Aorta (tissue), 5 donors: ENCODE measurements around the gene NHSL2. TPM values are rescaled to one million over a fixed set of nuclear protein-coding genes. Genes with fewer than 3 reads are reported as not detected.

Experiments used
- ATAC-seq: fragments of 200-7000 bp; cut with Tn5 transposase; one replicate; pipeline ENCODE4 v1.9.1; 2022; ENCODE audit warnings: moderate library complexity; ENCODE audit not compliant: low FRiP score
- DNase-seq, 2 donors: peaks; one replicate each; pipeline ENCODE4 v3.0.0-alpha.2; 2020
- H3K27ac ChIP-seq, 2 donors: one replicate each; pipeline ENCODE4 v1.5.1; 2013; ENCODE audit warnings: low read length in 2 of 2, mild to moderate bottlenecking in 2 of 2, moderate library complexity in 2 of 2, control low read depth in 1 of 2, inconsistent platforms in 1 of 2, low read depth in 1 of 2
- H3K27me3 ChIP-seq, 2 donors: one replicate each; pipeline ENCODE4 v1.6.1; 2013; ENCODE audit warnings: control low read depth in 1 of 2, low read length in 1 of 2, mild to moderate bottlenecking in 1 of 2, moderate library complexity in 1 of 2; ENCODE audit not compliant: insufficient read depth in 2 of 2, control insufficient read depth in 1 of 2
- H3K36me3 ChIP-seq, 2 donors: one replicate each; pipeline ENCODE4 v1.6.1; 2013; ENCODE audit warnings: control low read depth in 1 of 2, low read length in 1 of 2, mild to moderate bottlenecking in 1 of 2; ENCODE audit not compliant: insufficient read depth in 2 of 2, control insufficient read depth in 1 of 2
- H3K4me1 ChIP-seq, 2 donors: one replicate each; pipeline ENCODE4 v1.6.1; 2013; ENCODE audit warnings: low read length in 2 of 2, control low read depth in 1 of 2, mild to moderate bottlenecking in 1 of 2, moderate library complexity in 1 of 2; ENCODE audit not compliant: insufficient read depth in 2 of 2, control insufficient read depth in 1 of 2
- H3K4me3 ChIP-seq, 2 donors: one replicate each; pipeline ENCODE4 v1.5.1; 2013; ENCODE audit warnings: low read length in 2 of 2, control low read depth in 1 of 2, mild to moderate bottlenecking in 1 of 2
- H3K9me3 ChIP-seq: one replicate; pipeline ENCODE4 v1.6.1; 2013; ENCODE audit warnings: mild to moderate bottlenecking, low read length; ENCODE audit not compliant: control insufficient read depth
- WGBS, 2 donors: extraction: QIAGEN DNeasy Blood & Tissue Kit; methylation state at CpG; one replicate each; pipeline ENCODE4 v1.1.7; 2013; 5-methylcytosine and 5-hydroxymethylcytosine counted together
- intact Hi-C, 2 donors: fragments of 100-400 bp; cut with DNase I; formaldehyde crosslinking; loops; one replicate each; pipeline versions ENCODE4 v1.14.2 to v1.15.0; 2022
- polyA plus RNA-seq, 2 donors: library from polyadenylated mRNA; stranded (reverse); fragments of 200-250 nt; gene quantifications; one replicate each; pipeline ENCODE4 v1.2.3, GENCODE V29; 2013
- total RNA-seq, 2 donors: library from RNA; stranded (reverse); fragmentation: NEBNext Ultra II Directional; extraction: Animal tissue kit (Norgen Biotek cat#: 25700); gene quantifications; one replicate each; pipeline ENCODE4 v1.2.1, GENCODE V29; 2021
- donor health status: healthy with polysubstance abuse.
- donor health status: Bipolar disorder and iron deficiency.
- donor health status: DM: no; HTN: no; CAD: no.
- donor health status: DM: no; HTN: no; CAD: no.
- donor health status: DM: yes; HTN: yes; CAD: no.

Gene NHSL2
- total and polyA plus RNA-seq, 4 donors, result 0.88 to 50.4 (median 15.9) TPM

DNA sequence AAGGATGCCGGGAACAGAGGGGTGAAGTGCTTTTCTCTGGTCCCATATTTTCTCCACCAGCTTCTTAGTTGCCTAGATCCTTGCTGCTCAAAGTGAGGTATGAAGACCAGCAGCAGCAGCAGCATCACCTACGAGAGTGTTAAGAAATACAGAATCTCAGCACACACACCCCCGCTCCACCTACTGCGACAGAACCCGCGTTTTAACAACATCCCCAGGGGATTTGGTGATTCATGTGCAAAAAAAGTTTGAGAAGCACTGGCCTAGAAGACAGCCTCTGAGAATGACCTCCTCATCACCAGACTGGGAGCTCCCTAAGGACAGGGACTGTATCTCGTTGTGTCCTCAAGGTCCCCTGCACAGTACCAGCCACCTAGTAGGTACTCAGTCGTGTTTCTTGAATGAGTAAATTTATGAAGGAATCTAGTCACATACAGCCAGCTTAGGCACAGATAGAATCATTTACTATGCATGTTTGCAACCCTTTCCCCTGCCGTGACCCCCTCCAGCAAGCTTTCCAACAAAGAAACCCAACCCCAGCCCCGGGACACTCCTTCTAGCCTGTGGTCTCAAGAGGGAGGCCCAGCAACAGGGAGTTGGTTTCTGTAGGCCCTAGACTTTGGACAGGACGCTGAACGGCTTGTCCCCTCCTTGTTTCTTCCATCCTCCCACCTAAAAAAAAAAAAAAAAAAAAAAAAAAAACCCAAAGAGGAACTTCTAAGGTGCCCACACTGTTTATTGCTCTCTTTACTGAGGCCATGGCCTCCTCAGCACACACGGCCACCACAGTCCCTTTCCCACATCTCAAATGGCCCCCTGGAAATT lies 199.6 kb downstream of the NHSL2 start:
- H3K9me3 ChIP-seq, result no peaks in the 10 kb centered on the region
- no peaks in the 10 kb centered on the region for H3K36me3 ChIP-seq
- no peaks in the 10 kb centered on the region for H3K4me1 ChIP-seq
- no peak overlapping the region for H3K4me3 ChIP-seq
- 68 to 72% methylated on average over 13 of the region's 13 CpGs for WGBS, 2 donors
- no peaks in the 10 kb centered on the region for H3K27me3 ChIP-seq
- no peak for ATAC-seq
- no peak for DNase-seq
- intact Hi-C loops, result no loop called here
- H3K27ac ChIP-seq, result no peak overlapping the region

DNA sequence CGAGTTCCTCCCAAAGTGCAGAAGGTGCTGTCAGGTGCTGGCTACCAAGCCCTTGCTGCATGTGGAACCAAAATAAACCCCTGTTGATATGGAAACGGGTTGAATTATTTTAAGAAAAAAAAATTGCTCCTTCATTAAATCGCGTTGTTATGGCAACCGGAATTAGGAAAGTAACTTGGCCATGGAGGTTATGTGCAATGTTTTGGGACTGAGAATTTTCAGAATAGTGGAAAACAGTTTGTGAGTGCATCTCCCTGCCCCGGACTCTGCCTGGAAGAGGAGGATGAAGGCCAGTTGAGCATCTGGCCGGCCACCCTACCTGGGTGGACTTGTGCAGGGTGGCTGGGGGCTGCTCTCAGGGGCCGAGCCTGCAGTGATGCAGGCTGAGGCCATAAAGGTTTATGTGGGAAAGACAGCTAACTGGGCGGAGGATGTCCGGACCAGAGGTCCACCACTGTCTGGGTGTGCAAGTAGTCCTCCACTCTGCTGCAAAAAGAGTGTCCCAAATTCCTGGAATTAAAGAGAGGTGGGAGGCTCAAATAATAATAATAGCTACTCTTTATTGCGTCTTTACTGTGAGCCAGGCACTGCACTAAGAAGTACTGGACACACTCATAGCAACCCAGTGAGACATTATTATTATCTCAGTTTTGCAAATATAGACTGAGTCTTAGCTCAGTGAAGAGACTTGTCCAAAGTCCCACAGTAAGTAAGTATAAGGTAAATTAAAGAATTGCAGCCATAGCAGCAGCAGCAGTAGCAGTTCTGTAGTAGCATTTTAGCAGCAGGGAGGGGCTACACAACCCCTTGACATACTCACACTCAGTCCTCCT lies 200.4 kb downstream of the NHSL2 start:
- Histone ChIP-seq H3K27ac (no peak overlapping the region), H3K4me1 (no peaks in the 10 kb centered on the region), H3K36me3 (no peaks in the 10 kb centered on the region), H3K4me3 (no peak overlapping the region), H3K27me3 (no peaks in the 10 kb centered on the region), H3K9me3 (no peaks in the 10 kb centered on the region)
- intact Hi-C loops, result no loop called here
- DNase-seq (no peak), ATAC-seq (no peak)
- 79 to 84% methylated on average over 11 of the region's 11 CpGs for WGBS, 2 donors

DNA sequence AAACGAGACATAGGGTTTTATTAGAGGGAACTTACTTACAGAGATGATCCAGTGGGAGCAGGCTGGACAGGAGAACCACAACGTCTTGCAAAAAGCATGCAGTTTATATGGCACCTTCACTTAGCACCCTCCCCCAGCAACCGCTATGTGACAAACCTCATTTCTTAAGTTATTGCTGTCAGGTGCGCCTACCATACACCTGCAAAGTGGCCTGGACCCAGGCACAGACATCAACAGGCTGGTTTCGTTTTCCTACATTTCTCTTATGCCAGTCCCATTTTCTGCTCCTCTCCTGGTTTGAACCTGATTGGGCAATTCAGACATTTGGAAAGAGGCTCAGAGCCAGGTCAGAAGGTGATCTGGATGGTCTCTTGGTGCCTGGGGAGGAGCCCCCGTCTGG lies 202.8 kb downstream of the NHSL2 start:
- no peaks in the 10 kb centered on the region for H3K9me3 ChIP-seq
- H3K36me3 ChIP-seq, result no peaks in the 10 kb centered on the region
- 76 to 92% methylated on average over 6 of the region's 6 CpGs for WGBS, 2 donors
- no peaks in the 10 kb centered on the region for H3K27me3 ChIP-seq
- DNase-seq, result no peak
- no peak for ATAC-seq
- no peak overlapping the region for H3K27ac ChIP-seq
- H3K4me1 ChIP-seq, result no peaks in the 10 kb centered on the region
- H3K4me3 ChIP-seq, result no peak overlapping the region
- intact Hi-C loops, result no loop called here

- no peak for DNase-seq
- WGBS, 2 donors, result 80 to 83% methylated on average over 6 of the region's 6 CpGs
- H3K27me3 ChIP-seq, result no peaks in the 10 kb centered on the region
- H3K4me3 ChIP-seq, result no peak overlapping the region
- H3K36me3 ChIP-seq, result no peaks in the 10 kb centered on the region
- no peaks in the 10 kb centered on the region for H3K4me1 ChIP-seq
- intact Hi-C loops, result no loop called here
- ATAC-seq, result no peak
- no peaks in the 10 kb centered on the region for H3K9me3 ChIP-seq
- H3K27ac ChIP-seq, result no peak overlapping the region
Observed at GRCh38 chrX:72114306-72114705, 203.7 kb downstream of the NHSL2 start.

- intact Hi-C loops, result no loop called here
- Histone ChIP-seq H3K27ac (no peak overlapping the region), H3K36me3 (no peaks in the 10 kb centered on the region), H3K4me1 (no peaks in the 10 kb centered on the region), H3K4me3 (no peak overlapping the region), H3K9me3 (no peaks in the 10 kb centered on the region), H3K27me3 (no peaks in the 10 kb centered on the region)
- WGBS, 2 donors, result 63 to 65% methylated on average over 4 of the region's 4 CpGs
- DNase-seq, result no peak
- ATAC-seq, result no peak
Observed at GRCh38 chrX:72114807-72115206, 204.2 kb downstream of the NHSL2 start.

DNA sequence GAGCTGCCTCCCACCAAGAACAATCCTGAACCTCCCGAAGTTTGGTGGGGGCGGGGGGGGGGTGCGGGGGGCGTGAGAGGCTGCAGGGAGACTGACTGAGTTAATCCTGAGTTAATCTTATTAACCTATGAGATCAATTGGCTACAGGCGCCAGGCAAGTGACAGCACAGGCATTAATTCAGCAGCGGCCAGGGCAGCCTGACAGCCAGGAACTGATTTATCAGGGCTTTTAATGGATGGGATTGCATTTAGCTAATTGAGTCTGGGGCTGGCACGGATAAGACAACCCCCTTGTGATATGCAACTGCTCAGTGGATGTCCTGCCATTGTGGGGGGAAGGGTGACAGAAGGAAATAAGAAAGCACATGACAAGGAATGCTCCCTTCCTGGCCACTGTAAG lies 204.7 kb downstream of the NHSL2 start:
- intact Hi-C loops, result no loop called here
- Histone ChIP-seq H3K9me3 (no peaks in the 10 kb centered on the region), H3K4me3 (no peak overlapping the region), H3K27me3 (no peaks in the 10 kb centered on the region), H3K27ac (no peak overlapping the region), H3K4me1 (no peaks in the 10 kb centered on the region), H3K36me3 (no peaks in the 10 kb centered on the region)
- WGBS, 2 donors, result 59 to 74% methylated on average over 7 of the region's 7 CpGs
- no peak for ATAC-seq
- DNase-seq, result no peak

GRCh38 chrX:72117636-72118210 lies 207.1 kb downstream of the NHSL2 start:
- H3K4me3 ChIP-seq, result no peak overlapping the region
- intact Hi-C loops, result no loop called here
- no peak for ATAC-seq
- WGBS, 2 donors, result 89 to 99% methylated on average over 2 of the region's 2 CpGs
- no peak for DNase-seq
- no peaks in the 10 kb centered on the region for H3K4me1 ChIP-seq
- no peaks in the 10 kb centered on the region for H3K9me3 ChIP-seq
- no peaks in the 10 kb centered on the region for H3K36me3 ChIP-seq
- H3K27me3 ChIP-seq, result no peaks in the 10 kb centered on the region
- H3K27ac ChIP-seq, result no peak overlapping the region

DNA sequence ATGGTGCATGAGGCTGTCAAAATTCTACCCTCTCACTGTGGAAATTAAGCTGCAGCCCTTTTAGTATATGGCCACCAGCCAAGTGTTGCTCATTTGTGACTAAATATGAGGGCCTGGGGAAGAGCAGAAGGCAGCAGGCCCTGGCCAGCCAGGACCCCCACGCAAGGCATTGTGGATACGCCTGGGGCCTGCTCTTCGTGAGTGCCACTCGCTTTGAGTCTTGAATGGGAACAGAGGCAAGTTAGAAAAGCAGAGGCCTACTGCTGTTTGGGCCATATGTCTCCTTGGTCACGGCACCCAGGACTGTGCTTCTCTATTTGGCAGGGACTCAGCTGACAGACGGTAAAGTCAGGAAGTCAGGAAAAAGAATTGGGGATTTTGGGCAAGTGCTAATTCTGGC lies 210.2 kb downstream of the NHSL2 start:
- Histone ChIP-seq H3K4me1 (no peaks in the 10 kb centered on the region), H3K27me3 (no peaks in the 10 kb centered on the region), H3K27ac (peak overlapping the region in 1 of 2 donors; percentile 83), H3K36me3 (no peaks in the 10 kb centered on the region), H3K9me3 (no peaks in the 10 kb centered on the region), H3K4me3 (no peak overlapping the region)
- intact Hi-C loops, result no loop called here
- no peak for DNase-seq
- WGBS, 2 donors, result 50 to 67% methylated on average over 6 of the region's 6 CpGs
- peak; percentile 4 for ATAC-seq
